Measurements from ENCODE around the gene NYAP2.

GRCh38 chr2:225411452-225411851, 11.9 kb downstream of the NYAP2 start:
- TF ChIP-seq FOXK2 (IDR thresholded peaks at IDR 0.05) = no peak
- no peak for TF ChIP-seq PKNOX1 (IDR thresholded peaks at IDR 0.05)
- no peak for TF ChIP-seq TARDBP (IDR thresholded peaks at IDR 0.05)
- no peak for TF ChIP-seq FOXA1 (IDR thresholded peaks at IDR 0.05)
- no peak for TF ChIP-seq NFRKB (IDR thresholded peaks at IDR 0.05)
- TF ChIP-seq ARNT (IDR thresholded peaks at IDR 0.05) = no peak
- TF ChIP-seq ELF4 (IDR thresholded peaks at IDR 0.05) = no peak
- no peak for TF ChIP-seq BHLHE40 (IDR thresholded peaks at IDR 0.05; ENCODE audit: borderline replicate concordance)
- TF ChIP-seq SUZ12 (IDR thresholded peaks at IDR 0.05) = no peak
- no peak for TF ChIP-seq FOXM1 (IDR thresholded peaks at IDR 0.05; ENCODE audit: borderline replicate concordance)

Data from HEK293T (cell line).